WTC11 (cell line): ENCODE measurements around the gene RGCC.

Experiments used
- FOXJ3 ChIP-seq: sonication (generic); formaldehyde crosslinking; IDR thresholded peaks from 2 replicates; pipeline ENCODE4 v1.9.0; 2021; ENCODE audit warnings: missing genetic modification reagents, mild to moderate bottlenecking, borderline replicate concordance
- GRHL2 ChIP-seq: fragments of 250-450 bp; sonication (Bioruptor Pico); IDR thresholded peaks from 2 replicates; pipeline ENCODE4 v1.8.0; 2022; ENCODE audit warnings: mild to moderate bottlenecking, moderate library complexity; ENCODE audit not compliant: insufficient replicate concordance, severe bottlenecking
- JUN ChIP-seq: sonication (generic); formaldehyde crosslinking; IDR thresholded peaks from 2 replicates; pipeline ENCODE4 v1.8.0; 2023; ENCODE audit warnings: mild to moderate bottlenecking, missing genetic modification reagents
- MLX ChIP-seq: sonication (generic); formaldehyde crosslinking; IDR thresholded peaks from 2 replicates; pipeline ENCODE4 v1.8.1; 2023; ENCODE audit warnings: mild to moderate bottlenecking, missing genetic modification reagents, moderate library complexity
- NR3C1 ChIP-seq: sonication (generic); formaldehyde crosslinking; conservative IDR thresholded peaks from 2 replicates; pipeline ENCODE4 v1.8.1; 2023; ENCODE audit warnings: low read depth, mild to moderate bottlenecking, missing genetic modification reagents
- SMAD4 ChIP-seq: sonication (generic); formaldehyde crosslinking; IDR thresholded peaks from 2 replicates; pipeline ENCODE4 v1.8.0; 2022; ENCODE audit warnings: mild to moderate bottlenecking, missing genetic modification reagents
- TP53 ChIP-seq: sonication (generic); formaldehyde crosslinking; IDR thresholded peaks from 2 replicates; pipeline ENCODE4 v1.8.1; 2023; ENCODE audit warnings: mild to moderate bottlenecking, missing genetic modification reagents
- ZNF263 ChIP-seq: sonication (generic); formaldehyde crosslinking; IDR thresholded peaks from 2 replicates; pipeline ENCODE4 v1.8.1; 2022; ENCODE audit warnings: low read depth, mild to moderate bottlenecking, moderate library complexity, missing genetic modification reagents
- TF ChIP-seq, protein P1 (sequence below): fragments of 200-600 bp; IDR thresholded peaks from 2 replicates; pipeline ENCODE4 v1.8.0; 2022; ENCODE audit warnings: antibody characterized with exemption
- TF ChIP-seq, protein P2 (sequence below): sonication (generic); formaldehyde crosslinking; IDR thresholded peaks from 2 replicates; pipeline ENCODE4 v1.8.1; 2022; ENCODE audit warnings: missing genetic modification reagents, borderline replicate concordance
- TF ChIP-seq, protein P3 (sequence below): sonication (generic); formaldehyde crosslinking; IDR thresholded peaks from 2 replicates; pipeline ENCODE4 v1.8.0; 2022; ENCODE audit warnings: mild to moderate bottlenecking, missing genetic modification reagents
- TF ChIP-seq, protein P4 (sequence below): sonication (generic); formaldehyde crosslinking; IDR thresholded peaks from 2 replicates; pipeline ENCODE4 v1.8.1; 2023; ENCODE audit warnings: mild to moderate bottlenecking, missing genetic modification reagents, moderate library complexity
- TF ChIP-seq, protein P5 (sequence below): sonication (generic); formaldehyde crosslinking; IDR thresholded peaks from 2 replicates; pipeline ENCODE4 v1.8.0; 2022; ENCODE audit warnings: mild to moderate bottlenecking, missing genetic modification reagents

DNA sequence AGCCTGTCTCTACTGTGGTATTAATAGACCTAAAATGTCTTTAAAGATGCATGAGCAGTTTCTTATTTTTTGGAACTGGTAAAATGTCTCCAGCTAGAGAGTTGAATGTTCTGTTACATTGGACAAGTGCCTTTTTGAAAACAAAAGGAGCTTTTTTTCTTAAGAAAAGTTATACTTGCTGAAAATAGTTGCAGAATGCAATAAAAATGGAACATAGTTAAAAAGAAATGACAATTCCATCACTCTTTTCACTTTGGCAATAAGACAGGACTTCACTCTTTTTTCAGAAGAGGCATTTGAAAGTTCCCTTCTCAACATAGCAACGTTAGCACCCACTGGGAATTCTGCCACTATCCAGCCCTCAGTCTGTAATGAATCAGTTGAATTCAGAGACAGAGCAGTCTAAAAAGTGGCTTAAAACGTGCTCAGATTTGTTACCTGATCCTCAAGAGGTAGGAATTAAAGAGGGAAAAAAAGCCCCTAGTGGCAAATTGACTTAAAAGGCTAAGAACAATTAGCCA is 10.1 kb downstream of the RGCC start:
- TF ChIP-seq JUN (CRISPR knock-in tag) = no peak
- TF ChIP-seq ZNF263 (CRISPR knock-in tag) = no peak
- TF ChIP-seq, protein P1, sequence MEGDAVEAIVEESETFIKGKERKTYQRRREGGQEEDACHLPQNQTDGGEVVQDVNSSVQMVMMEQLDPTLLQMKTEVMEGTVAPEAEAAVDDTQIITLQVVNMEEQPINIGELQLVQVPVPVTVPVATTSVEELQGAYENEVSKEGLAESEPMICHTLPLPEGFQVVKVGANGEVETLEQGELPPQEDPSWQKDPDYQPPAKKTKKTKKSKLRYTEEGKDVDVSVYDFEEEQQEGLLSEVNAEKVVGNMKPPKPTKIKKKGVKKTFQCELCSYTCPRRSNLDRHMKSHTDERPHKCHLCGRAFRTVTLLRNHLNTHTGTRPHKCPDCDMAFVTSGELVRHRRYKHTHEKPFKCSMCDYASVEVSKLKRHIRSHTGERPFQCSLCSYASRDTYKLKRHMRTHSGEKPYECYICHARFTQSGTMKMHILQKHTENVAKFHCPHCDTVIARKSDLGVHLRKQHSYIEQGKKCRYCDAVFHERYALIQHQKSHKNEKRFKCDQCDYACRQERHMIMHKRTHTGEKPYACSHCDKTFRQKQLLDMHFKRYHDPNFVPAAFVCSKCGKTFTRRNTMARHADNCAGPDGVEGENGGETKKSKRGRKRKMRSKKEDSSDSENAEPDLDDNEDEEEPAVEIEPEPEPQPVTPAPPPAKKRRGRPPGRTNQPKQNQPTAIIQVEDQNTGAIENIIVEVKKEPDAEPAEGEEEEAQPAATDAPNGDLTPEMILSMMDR = no peak
- no peak for TF ChIP-seq FOXJ3 (CRISPR knock-in tag)
- TF ChIP-seq TP53 (CRISPR knock-in tag) = no peak
- TF ChIP-seq, protein P2, sequence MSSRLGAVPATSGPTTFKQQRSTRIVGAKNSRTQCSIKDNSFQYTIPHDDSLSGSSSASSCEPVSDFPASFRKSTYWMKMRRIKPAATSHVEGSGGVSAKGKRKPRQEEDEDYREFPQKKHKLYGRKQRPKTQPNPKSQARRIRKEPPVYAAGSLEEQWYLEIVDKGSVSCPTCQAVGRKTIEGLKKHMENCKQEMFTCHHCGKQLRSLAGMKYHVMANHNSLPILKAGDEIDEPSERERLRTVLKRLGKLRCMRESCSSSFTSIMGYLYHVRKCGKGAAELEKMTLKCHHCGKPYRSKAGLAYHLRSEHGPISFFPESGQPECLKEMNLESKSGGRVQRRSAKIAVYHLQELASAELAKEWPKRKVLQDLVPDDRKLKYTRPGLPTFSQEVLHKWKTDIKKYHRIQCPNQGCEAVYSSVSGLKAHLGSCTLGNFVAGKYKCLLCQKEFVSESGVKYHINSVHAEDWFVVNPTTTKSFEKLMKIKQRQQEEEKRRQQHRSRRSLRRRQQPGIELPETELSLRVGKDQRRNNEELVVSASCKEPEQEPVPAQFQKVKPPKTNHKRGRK (CRISPR knock-in tag) = no peak
- TF ChIP-seq, protein P3, sequence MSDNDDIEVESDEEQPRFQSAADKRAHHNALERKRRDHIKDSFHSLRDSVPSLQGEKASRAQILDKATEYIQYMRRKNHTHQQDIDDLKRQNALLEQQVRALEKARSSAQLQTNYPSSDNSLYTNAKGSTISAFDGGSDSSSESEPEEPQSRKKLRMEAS (CRISPR knock-in tag) = no peak
- TF ChIP-seq MLX (CRISPR knock-in tag) = no peak
- TF ChIP-seq NR3C1 (CRISPR knock-in tag) = no peak
- TF ChIP-seq, protein P4, sequence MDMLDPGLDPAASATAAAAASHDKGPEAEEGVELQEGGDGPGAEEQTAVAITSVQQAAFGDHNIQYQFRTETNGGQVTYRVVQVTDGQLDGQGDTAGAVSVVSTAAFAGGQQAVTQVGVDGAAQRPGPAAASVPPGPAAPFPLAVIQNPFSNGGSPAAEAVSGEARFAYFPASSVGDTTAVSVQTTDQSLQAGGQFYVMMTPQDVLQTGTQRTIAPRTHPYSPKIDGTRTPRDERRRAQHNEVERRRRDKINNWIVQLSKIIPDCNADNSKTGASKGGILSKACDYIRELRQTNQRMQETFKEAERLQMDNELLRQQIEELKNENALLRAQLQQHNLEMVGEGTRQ = no peak
- TF ChIP-seq, protein P5, sequence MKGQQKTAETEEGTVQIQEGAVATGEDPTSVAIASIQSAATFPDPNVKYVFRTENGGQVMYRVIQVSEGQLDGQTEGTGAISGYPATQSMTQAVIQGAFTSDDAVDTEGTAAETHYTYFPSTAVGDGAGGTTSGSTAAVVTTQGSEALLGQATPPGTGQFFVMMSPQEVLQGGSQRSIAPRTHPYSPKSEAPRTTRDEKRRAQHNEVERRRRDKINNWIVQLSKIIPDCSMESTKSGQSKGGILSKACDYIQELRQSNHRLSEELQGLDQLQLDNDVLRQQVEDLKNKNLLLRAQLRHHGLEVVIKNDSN = no peak
- TF ChIP-seq GRHL2 (CRISPR knock-in tag) = no peak
- no peak for TF ChIP-seq SMAD4 (CRISPR knock-in tag)
